Naive thymus-derived CD4-positive, alpha-beta T cell (primary cell): ENCODE results near the gene RWDD4. TPM values are rescaled to one million over a fixed set of nuclear protein-coding genes. Genes with fewer than 3 reads are reported as not detected.
"Not testable (repeated sequence)": the region's sequence is repeated elsewhere in the genome, so short reads cannot be mapped to it uniquely, and the experiment has no call there.

ENCODE experiments used
- ATAC-seq: fragments of 150-1000 bp; cut with Tn5 transposase; 2 replicates; pipeline ENCODE4 v1.10.0; 2021; ENCODE audit warnings: mild to moderate bottlenecking, moderate library complexity
- CTCF ChIA-PET: fragments of 350-600 bp; sonication (Branson Sonifier 250); formaldehyde crosslinking; loops from one replicate; lab custom pipeline; 2021; ENCODE audit warnings: antibody characterized with exemption; lab: Charles Lee
- POLR2A ChIA-PET: fragments of 350-600 bp; sonication (Branson Sonifier 250); formaldehyde crosslinking; loops from one replicate; lab custom pipeline; 2021; ENCODE audit warnings: antibody characterized with exemption, inconsistent platforms; lab: Charles Lee
- DNase-seq, 9 donors: peaks; one replicate each; pipeline versions ENCODE4 v3.0.0 to v3.0.0-alpha.2; 2020 to 2022; ENCODE audit warnings: mixed read lengths in 1 of 9
- H3K27ac ChIP-seq: one replicate; pipeline ENCODE4 v1.7.0; 2013; ENCODE audit warnings: mild to moderate bottlenecking, low read depth, low read length, moderate library complexity
- H3K27me3 ChIP-seq, 2 donors: one replicate each; pipeline ENCODE4 v1.7.0; 2013; ENCODE audit warnings: low read length in 2 of 2, mild to moderate bottlenecking in 2 of 2, moderate library complexity in 2 of 2; ENCODE audit not compliant: control insufficient read depth in 2 of 2, insufficient read depth in 2 of 2
- H3K36me3 ChIP-seq, 3 experiments: 1 replicate in 2 of 3; 2 replicates in 1 of 3; pipeline ENCODE4 v1.7.0; 2013; ENCODE audit warnings: low read length in 3 of 3, mild to moderate bottlenecking in 3 of 3, moderate library complexity in 1 of 3; ENCODE audit not compliant: insufficient read depth in 3 of 3, control insufficient read depth in 2 of 3
- H3K4me1 ChIP-seq, 2 donors: one replicate each; pipeline ENCODE4 v1.7.0; 2013; ENCODE audit warnings: low read length in 2 of 2, mild to moderate bottlenecking in 2 of 2, moderate library complexity in 1 of 2; ENCODE audit not compliant: control insufficient read depth in 2 of 2, insufficient read depth in 2 of 2
- H3K4me3 ChIP-seq: 2 replicates; pipeline ENCODE4 v1.7.0; 2013; ENCODE audit warnings: mild to moderate bottlenecking, low read length
- H3K9me3 ChIP-seq, 3 experiments: 1 replicate in 2 of 3; 2 replicates in 1 of 3; pipeline ENCODE4 v1.7.0; 2013; ENCODE audit warnings: low read length in 3 of 3; ENCODE audit not compliant: control insufficient read depth in 2 of 3
- H3K27ac Mint-ChIP-seq, 9 donors: one replicate each; pipeline ENCODE4 v1.8.0; 2020 to 2022; ENCODE audit warnings: mixed read lengths in 9 of 9, mild to moderate bottlenecking in 8 of 9, moderate library complexity in 5 of 9, inconsistent platforms in 2 of 9
- H3K27me3 Mint-ChIP-seq, 5 donors: one replicate each; pipeline ENCODE4 v1.8.0; 2021 to 2022; ENCODE audit warnings: mixed read lengths in 5 of 5, mild to moderate bottlenecking in 1 of 5
- H3K36me3 Mint-ChIP-seq, 5 donors: one replicate each; pipeline ENCODE4 v1.8.0; 2020 to 2022; ENCODE audit warnings: mixed read lengths in 5 of 5, mild to moderate bottlenecking in 3 of 5, inconsistent platforms in 1 of 5
- H3K4me1 Mint-ChIP-seq, 7 donors: one replicate each; pipeline ENCODE4 v1.8.0; 2020 to 2022; ENCODE audit warnings: mixed read lengths in 7 of 7, mild to moderate bottlenecking in 3 of 7, inconsistent platforms in 1 of 7
- H3K4me3 Mint-ChIP-seq, 10 donors: one replicate each; pipeline ENCODE4 v1.8.0; 2020 to 2022; ENCODE audit warnings: mild to moderate bottlenecking in 10 of 10, mixed read lengths in 10 of 10, moderate library complexity in 6 of 10, inconsistent platforms in 2 of 10
- H3K9me3 Mint-ChIP-seq, 11 donors: one replicate each; pipeline ENCODE4 v1.8.0; 2020 to 2022; ENCODE audit warnings: mixed read lengths in 11 of 11, mild to moderate bottlenecking in 4 of 11, inconsistent platforms in 1 of 11, moderate library complexity in 1 of 11
- intact Hi-C, 2 donors: fragments of 100-400 bp; cut with micrococcal nuclease; formaldehyde crosslinking; loops; one replicate each; pipeline ENCODE4 v1.15.1; 2023
- polyA plus RNA-seq, 2 donors: library from polyadenylated mRNA; unstranded; fragments of 300-500 nt; fragmentation: Illumina TruSeq; gene quantifications; one replicate each; pipeline ENCODE4 v1.2.3, GENCODE V29; 2021
- total RNA-seq, 6 experiments: library from RNA in 5 of 6; stranded (reverse) in 5 of 6; gene quantifications; 1 replicate in 5 of 6; 2 replicates in 1 of 6; pipeline ENCODE4 v1.2.3 and lab custom pipeline; 2021 to 2026

Gene RWDD4
- total and polyA plus RNA-seq, 7 experiments from 2014 or later: 9.3 to 19.2 (median 12.6) TPM

DNA sequence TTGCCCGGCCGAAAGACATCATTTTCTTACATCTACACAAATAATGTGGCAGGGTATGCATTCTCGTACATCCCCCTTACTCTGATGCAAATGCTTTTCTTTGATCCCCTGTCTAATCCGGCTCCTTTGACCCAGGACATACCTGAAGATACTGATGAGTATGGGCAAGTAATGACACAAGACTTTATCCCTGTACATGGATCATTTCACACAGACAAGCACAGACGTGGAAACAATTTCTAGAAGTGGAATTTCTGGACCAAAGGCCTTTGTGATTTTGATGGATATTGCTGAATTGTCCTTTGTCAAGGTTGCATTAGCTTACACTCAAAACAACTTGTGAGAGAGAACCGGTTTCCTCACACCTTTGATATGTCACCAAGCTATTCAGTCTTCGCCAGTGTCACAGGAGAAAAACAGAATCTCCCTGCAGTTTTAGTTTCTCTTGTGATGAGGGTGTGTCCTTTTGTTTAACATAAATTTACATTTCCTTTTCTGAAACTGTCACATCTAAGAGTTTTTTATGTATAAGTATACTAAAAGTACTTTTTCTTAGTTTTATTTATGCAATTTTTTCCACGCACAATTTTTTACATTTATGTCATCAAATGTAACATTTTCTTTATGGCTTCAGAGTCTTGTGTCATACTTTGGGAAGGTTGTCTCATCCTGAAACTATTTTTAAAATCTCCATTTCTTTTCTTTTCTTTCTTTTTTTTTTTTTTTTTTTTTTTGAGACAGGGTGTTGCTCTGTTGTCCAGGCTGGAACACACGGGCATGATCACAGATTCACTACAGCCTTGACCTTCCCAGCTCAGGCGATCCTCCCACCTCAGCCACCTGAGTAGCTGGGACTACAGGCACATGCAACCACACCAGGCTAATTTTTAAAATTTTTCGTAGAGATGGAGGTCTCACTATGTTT lies 25.2 kb downstream of the RWDD4 start:
- no peaks in the 10 kb centered on the region for H3K36me3 ChIP-seq
- Mint-ChIP-seq H3K36me3 (peaks cover 0 to 1% (median 0%) of the 10 kb centered on the region in 5 donors), H3K4me1 (peaks cover 0 to 4% (median 0%) of the 10 kb centered on the region in 7 donors), H3K27me3 (no peaks in the 10 kb centered on the region), H3K9me3 (no peaks in the 10 kb centered on the region), H3K27ac (peak overlapping the region in 1 of 9 donors; percentile 17), H3K4me3 (no peak overlapping the region)
- ATAC-seq (no peak), DNase-seq (no peak)
- CTCF ChIA-PET: no interaction called here
- no peaks in the 10 kb centered on the region for H3K9me3 ChIP-seq
- no peak overlapping the region for H3K4me3 ChIP-seq
- no peaks in the 10 kb centered on the region for H3K27me3 ChIP-seq
- POLR2A ChIA-PET: no interaction called here
- no peaks in the 10 kb centered on the region for H3K4me1 ChIP-seq
- H3K27ac ChIP-seq: no peak overlapping the region
- intact Hi-C loops: no loop called here

DNA sequence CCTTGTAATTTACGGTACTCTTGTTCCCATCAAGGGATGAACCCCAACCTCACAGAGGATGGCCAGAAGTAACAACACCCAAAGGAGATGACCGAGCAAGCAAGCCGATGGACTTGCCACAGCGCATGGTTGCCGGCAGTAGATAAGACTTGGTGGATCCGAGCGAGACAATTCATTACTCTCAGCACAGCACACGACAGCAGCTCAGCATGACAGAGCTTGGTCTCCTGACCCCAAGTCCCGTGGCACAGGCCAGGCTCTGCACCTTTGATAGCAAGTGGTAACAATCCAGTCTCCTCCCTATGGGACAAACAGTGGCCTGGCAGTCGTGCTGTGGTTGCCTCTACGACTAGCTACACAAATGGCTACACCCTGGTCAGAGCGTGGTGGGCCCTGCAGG lies 26.3 kb downstream of the RWDD4 start:
- Histone ChIP-seq H3K4me1 (no peaks in the 10 kb centered on the region), H3K36me3 (no peaks in the 10 kb centered on the region), H3K9me3 (no peaks in the 10 kb centered on the region), H3K4me3 (no peak overlapping the region), H3K27ac (no peak overlapping the region), H3K27me3 (no peaks in the 10 kb centered on the region)
- POLR2A ChIA-PET: no interaction called here
- CTCF ChIA-PET: no interaction called here
- DNase-seq: no peak
- Mint-ChIP-seq H3K27me3 (peaks cover 0 to 3% (median 0%) of the 10 kb centered on the region in 5 donors), H3K9me3 (no peaks in the 10 kb centered on the region), H3K36me3 (no peaks in the 10 kb centered on the region), H3K4me3 (no peak overlapping the region), H3K27ac (no peak overlapping the region), H3K4me1 (peaks cover 0 to 4% (median 0%) of the 10 kb centered on the region in 7 donors)
- intact Hi-C loops: no loop called here
- no peak for ATAC-seq

DNA sequence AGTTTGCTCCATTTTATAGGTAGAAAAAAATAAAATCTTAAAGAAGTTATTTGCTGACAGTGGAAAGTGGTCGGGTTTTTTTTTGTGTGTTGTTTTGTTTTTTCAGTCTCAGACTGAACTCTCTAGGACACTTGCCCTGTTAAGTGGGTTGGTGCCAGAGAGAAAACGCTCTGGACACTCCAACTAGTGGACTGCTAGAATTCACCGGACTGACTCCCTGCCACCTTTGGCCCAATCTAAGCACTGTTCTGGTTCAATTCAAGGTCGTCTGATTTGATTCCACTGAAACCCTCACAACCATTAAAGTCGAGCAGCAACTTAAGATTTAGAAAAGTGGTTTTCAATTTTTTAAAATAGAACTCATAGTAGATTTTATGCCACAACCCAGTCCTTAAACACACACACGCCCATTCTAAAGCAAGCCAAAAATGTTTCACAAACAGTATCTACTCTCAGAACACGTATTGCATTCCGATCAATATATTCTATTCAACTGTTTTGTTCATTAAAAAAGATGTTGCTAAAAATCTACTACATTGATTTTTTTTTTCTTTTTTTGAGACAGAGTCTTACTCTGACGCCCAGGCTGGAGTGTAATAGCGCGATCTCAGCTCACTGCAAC lies 27.3 kb downstream of the RWDD4 start:
- peaks cover 0 to 5% (median 0%) of the 10 kb centered on the region in 5 donors for H3K27me3 Mint-ChIP-seq
- POLR2A ChIA-PET: no interaction called here
- H3K36me3 Mint-ChIP-seq: no peaks in the 10 kb centered on the region
- H3K4me3 Mint-ChIP-seq: no peak overlapping the region
- no peaks in the 10 kb centered on the region for H3K4me1 ChIP-seq
- intact Hi-C loops: no loop called here
- CTCF ChIA-PET: no interaction called here
- H3K9me3 Mint-ChIP-seq: no peaks in the 10 kb centered on the region
- H3K27ac Mint-ChIP-seq: no peak overlapping the region
- H3K27me3 ChIP-seq: no peaks in the 10 kb centered on the region
- ATAC-seq (no peak), DNase-seq (no peak)
- peaks cover 0 to 3% (median 0%) of the 10 kb centered on the region in 7 donors for H3K4me1 Mint-ChIP-seq
- H3K4me3 ChIP-seq: no peak overlapping the region
- no peaks in the 10 kb centered on the region for H3K36me3 ChIP-seq
- no peak overlapping the region for H3K27ac ChIP-seq
- H3K9me3 ChIP-seq: no peaks in the 10 kb centered on the region

DNA sequence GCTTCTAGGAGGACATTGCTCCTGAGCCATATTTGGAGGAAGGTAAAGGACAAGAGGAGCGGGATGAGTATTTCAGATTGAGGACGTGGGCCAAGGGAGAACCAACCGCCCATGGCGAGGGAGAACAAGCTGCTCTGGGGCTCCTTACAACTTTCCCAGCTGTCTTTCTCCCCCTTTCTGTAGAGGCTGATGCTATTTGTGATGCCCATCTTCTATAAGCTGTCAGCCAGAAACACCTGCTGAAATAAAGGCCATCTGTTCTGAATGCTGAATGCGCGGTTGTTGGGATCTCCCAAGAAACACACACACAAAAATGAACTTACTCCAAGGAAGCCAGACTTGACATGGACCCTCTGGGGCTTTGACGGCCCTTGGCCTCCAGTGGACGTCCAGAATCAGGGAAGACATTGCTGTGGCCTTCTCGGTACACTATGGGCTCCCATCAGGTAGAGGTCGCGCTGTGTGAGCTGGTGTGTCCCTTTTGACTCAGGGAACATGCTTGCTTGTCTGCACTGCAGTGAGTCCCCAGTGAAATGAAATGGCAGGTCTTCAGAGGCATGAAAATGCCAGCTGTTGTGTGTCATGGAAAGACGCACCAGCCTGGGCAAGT lies 30.9 kb downstream of the RWDD4 start:
- no peaks in the 10 kb centered on the region for H3K36me3 ChIP-seq
- Mint-ChIP-seq H3K27me3 (peaks cover 0 to 5% (median 0%) of the 10 kb centered on the region in 5 donors), H3K4me1 (no peaks in the 10 kb centered on the region), H3K4me3 (no peak overlapping the region), H3K27ac (no peak overlapping the region), H3K36me3 (no peaks in the 10 kb centered on the region), H3K9me3 (no peaks in the 10 kb centered on the region)
- no peak overlapping the region for H3K4me3 ChIP-seq
- intact Hi-C loops: no loop called here
- H3K4me1 ChIP-seq: no peaks in the 10 kb centered on the region
- CTCF ChIA-PET: no interaction called here
- no peaks in the 10 kb centered on the region for H3K9me3 ChIP-seq
- no peaks in the 10 kb centered on the region for H3K27me3 ChIP-seq
- no peak overlapping the region for H3K27ac ChIP-seq
- ATAC-seq: no peak
- POLR2A ChIA-PET: no interaction called here
- DNase-seq: no peak

DNA sequence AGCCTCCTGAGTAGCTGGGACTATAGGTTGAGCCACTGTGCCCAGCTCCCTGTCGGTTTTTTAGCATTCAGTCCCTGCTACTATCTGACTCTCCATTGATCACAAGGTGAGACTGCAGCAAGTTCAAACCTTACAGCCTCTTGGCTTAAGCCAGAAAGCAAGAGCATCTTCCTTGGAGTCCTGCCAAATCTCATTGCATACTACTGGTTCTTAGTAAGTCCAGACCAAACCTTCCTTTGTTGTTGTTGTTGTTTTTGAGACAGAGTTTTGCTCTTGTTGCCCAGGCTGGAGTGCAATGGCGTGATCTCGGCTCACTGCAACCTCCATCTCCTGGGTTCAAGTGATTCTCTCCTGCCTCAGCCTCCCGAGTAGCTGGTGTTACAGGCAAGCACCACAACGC lies 31.7 kb downstream of the RWDD4 start:
- H3K9me3 ChIP-seq, H3K36me3 Mint-ChIP-seq, ATAC-seq, H3K4me1 Mint-ChIP-seq, H3K9me3 Mint-ChIP-seq, H3K4me3 ChIP-seq, CTCF ChIA-PET, H3K4me1 ChIP-seq, H3K27ac ChIP-seq, H3K27ac Mint-ChIP-seq, POLR2A ChIA-PET, intact Hi-C loops, H3K36me3 ChIP-seq, DNase-seq, H3K27me3 Mint-ChIP-seq, H3K4me3 Mint-ChIP-seq, H3K27me3 ChIP-seq: not testable (repeated sequence)

DNA sequence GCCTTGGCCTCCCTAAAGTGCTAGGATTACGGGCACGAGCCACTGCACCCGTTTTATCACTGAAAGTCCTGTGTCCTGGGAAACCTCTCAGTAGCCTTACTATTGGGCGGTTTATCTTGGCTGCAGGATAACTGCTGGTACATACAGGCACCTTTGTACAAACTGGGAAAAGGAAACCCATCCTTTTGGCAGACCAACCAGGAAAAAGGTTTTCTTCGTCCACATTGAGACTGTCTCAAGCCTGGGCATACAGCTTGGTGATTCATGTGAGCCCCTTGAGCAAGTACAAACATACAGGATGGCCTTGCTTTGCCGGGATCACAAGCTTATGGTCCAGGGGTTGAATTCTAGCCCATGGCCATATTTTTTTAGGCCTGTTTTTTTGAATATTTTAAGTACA lies 32.8 kb downstream of the RWDD4 start:
- Mint-ChIP-seq H3K27ac (no peak overlapping the region), H3K36me3 (no peaks in the 10 kb centered on the region), H3K4me1 (peaks cover 0 to 3% (median 0%) of the 10 kb centered on the region in 7 donors), H3K4me3 (no peak overlapping the region), H3K9me3 (no peaks in the 10 kb centered on the region), H3K27me3 (peaks cover 0 to 5% (median 0%) of the 10 kb centered on the region in 5 donors)
- H3K4me1 ChIP-seq: no peaks in the 10 kb centered on the region
- intact Hi-C loops: no loop called here
- ChIA-PET POLR2A (no interaction called here), CTCF (no interaction called here)
- no peaks in the 10 kb centered on the region for H3K9me3 ChIP-seq
- ATAC-seq (no peak), DNase-seq (no peak)
- H3K4me3 ChIP-seq: no peak overlapping the region
- H3K27ac ChIP-seq: no peak overlapping the region
- H3K27me3 ChIP-seq: no peaks in the 10 kb centered on the region
- no peaks in the 10 kb centered on the region for H3K36me3 ChIP-seq
